Stimulated activated CD4-positive, alpha-beta T cell treated with anti-CD3 and anti-CD28 coated beads, Interleukin-4, amount 100 ng/mL, for 1 hour (primary cell): ENCODE results near the gene RNF113A.
A peak's percentile ranks its signal among the peaks of the same experiment; 100 is the strongest.
"Not testable (repeated sequence)": the region's sequence is repeated elsewhere in the genome, so short reads cannot be mapped to it uniquely, and the experiment has no call there.

Experiments used
- DNase-seq: peaks from one replicate; pipeline ENCODE4 v3.0.0-alpha.2; 2020

RNF113A gene

GRCh38 chrX:119871599-119872395 lies at the start of gene RNF113A, which contains the start of gene NDUFA1:
Gene RNF113A, minus strand, starts transcription at chrX:119871733. Its CDS starts 120 bp downstream, at chrX:119871613.
Gene NDUFA1, plus strand, starts transcription at chrX:119871832. Its CDS starts 80 bp downstream, at chrX:119871912.
- DNase-seq: peak; percentile 80

- DNase-seq: no peak
These were observed 48.5 kb upstream of the RNF113A start for GRCh38 chrX:119919835-119920585.

- DNase-seq: no peak
These were observed 46.3 kb upstream of the RNF113A start for GRCh38 chrX:119917877-119918276.

GRCh38 chrX:119916310-119916709 lies 44.8 kb upstream of the RNF113A start:
- DNase-seq: no peak

- no peak for DNase-seq
These were observed 29.4 kb upstream of the RNF113A start for GRCh38 chrX:119900976-119901375.

- no peak for DNase-seq
These were observed 27.6 kb upstream of the RNF113A start for GRCh38 chrX:119899125-119899524.

- no peak for DNase-seq
These were observed 24.4 kb upstream of the RNF113A start, which contains the start of gene AKAP14 for GRCh38 chrX:119895843-119896326. Gene AKAP14, plus strand, starts transcription at chrX:119895893. Its CDS starts 7,331 bp downstream, at chrX:119903224.

- DNase-seq: not testable (repeated sequence)
These were observed 20.6 kb upstream of the RNF113A start for GRCh38 chrX:119891961-119892692.

GRCh38 chrX:119890626-119891025 lies 19.1 kb upstream of the RNF113A start:
- not testable (repeated sequence) for DNase-seq

GRCh38 chrX:119887721-119888425 lies 16.3 kb upstream of the RNF113A start:
- DNase-seq: peak; percentile 53

GRCh38 chrX:119885554-119886428 lies 14.3 kb upstream of the RNF113A start:
- no peak for DNase-seq

- no peak for DNase-seq
These were observed 9.3 kb upstream of the RNF113A start for GRCh38 chrX:119880552-119881437.

- no peak for DNase-seq
These were observed 8.5 kb upstream of the RNF113A start for GRCh38 chrX:119880076-119880475.

- no peak for DNase-seq
These were observed 7.2 kb upstream of the RNF113A start for GRCh38 chrX:119878740-119879139.

GRCh38 chrX:119871245-119871598 lies 311 bp downstream of the RNF113A start:
- DNase-seq: no peak

- peak; percentile 26 for DNase-seq
These were observed 854 bp downstream of the RNF113A start for GRCh38 chrX:119870626-119871131.

- DNase-seq: no peak
These were observed 18.1 kb downstream of the RNF113A start for GRCh38 chrX:119853444-119853843.

GRCh38 chrX:119852382-119853353 lies 18.9 kb downstream of the RNF113A start, which contains the start of gene UPF3B:
Gene UPF3B, minus strand, starts transcription at chrX:119852963. Its CDS starts 35 bp downstream, at chrX:119852928.
- peak; percentile 89 for DNase-seq

- DNase-seq: no peak
These were observed 37.6 kb downstream of the RNF113A start for GRCh38 chrX:119833905-119834304.
